HG02852 (cell line): ENCODE measurements around the gene HS3ST2.

Source experiments
- ATAC-seq: cut with Tn5 transposase; IDR thresholded peaks from one replicate; pipeline ENCODE4 v1.9.1; 2021; ENCODE audit warnings: mild to moderate bottlenecking, moderate library complexity; ENCODE audit not compliant: unreplicated experiment

HS3ST2 gene

GRCh38 chr16:22813948-22814710 lies at the start of gene HS3ST2:
Gene HS3ST2, plus strand, starts transcription at chr16:22814162. Its CDS starts 449 bp downstream, at chr16:22814611.
- no peak for ATAC-seq

- ATAC-seq: no peak
These were observed 49.2 kb upstream of the HS3ST2 start for GRCh38 chr16:22764662-22765327.

GRCh38 chr16:22765479-22765878 lies 48.5 kb upstream of the HS3ST2 start:
- ATAC-seq: no peak

GRCh38 chr16:22770866-22771265 lies 43.1 kb upstream of the HS3ST2 start:
- no peak for ATAC-seq

- no peak for ATAC-seq
These were observed 42.4 kb upstream of the HS3ST2 start for GRCh38 chr16:22771551-22771950.

- ATAC-seq: no peak
These were observed 38.6 kb upstream of the HS3ST2 start for GRCh38 chr16:22775220-22775922.

- ATAC-seq: no peak
These were observed 32.5 kb upstream of the HS3ST2 start for GRCh38 chr16:22781480-22781879.

- ATAC-seq: no peak
These were observed 31.6 kb upstream of the HS3ST2 start for GRCh38 chr16:22782314-22782713.

- no peak for ATAC-seq
These were observed 29.2 kb upstream of the HS3ST2 start for GRCh38 chr16:22784690-22785214.

- ATAC-seq: no peak
These were observed 28.4 kb upstream of the HS3ST2 start for GRCh38 chr16:22785552-22785951.

GRCh38 chr16:22786284-22786683 lies 27.7 kb upstream of the HS3ST2 start:
- no peak for ATAC-seq

- no peak for ATAC-seq
These were observed 27.3 kb upstream of the HS3ST2 start for GRCh38 chr16:22786691-22787090.

GRCh38 chr16:22787466-22788192 lies 26.3 kb upstream of the HS3ST2 start:
- ATAC-seq: no peak

GRCh38 chr16:22788193-22788530 lies 25.8 kb upstream of the HS3ST2 start:
- no peak for ATAC-seq

GRCh38 chr16:22789281-22789945 lies 24.5 kb upstream of the HS3ST2 start:
- ATAC-seq: no peak

- no peak for ATAC-seq
These were observed 16.4 kb upstream of the HS3ST2 start for GRCh38 chr16:22797551-22797950.

- ATAC-seq: no peak
These were observed 14.8 kb upstream of the HS3ST2 start for GRCh38 chr16:22799113-22799512.

- ATAC-seq: no peak
These were observed 9.1 kb upstream of the HS3ST2 start for GRCh38 chr16:22804893-22805292.

GRCh38 chr16:22805326-22805725 lies 8.6 kb upstream of the HS3ST2 start:
- ATAC-seq: no peak

GRCh38 chr16:22806811-22807210 lies 7.2 kb upstream of the HS3ST2 start:
- no peak for ATAC-seq
